Neural cell (in vitro differentiated cells): ENCODE data around the gene MAD1L1. TPM values are rescaled to one million over a fixed set of nuclear protein-coding genes. Genes with fewer than 3 reads are reported as not detected.
"Not testable (repeated sequence)": the region's sequence is repeated elsewhere in the genome, so short reads cannot be mapped to it uniquely, and the experiment has no call there.

Experiments
- H2AFZ ChIP-seq: fragments of 200-600, 300-800 bp; sonication (generic), shearing (Covaris generic); 2 replicates; pipeline ENCODE4 v1.6.0; 2014; ENCODE audit warnings: low read depth, mild to moderate bottlenecking, antibody characterized with exemption, low read length, moderate library complexity
- H3F3A ChIP-seq: fragments of 200-600 bp; shearing (Covaris generic); 2 replicates; pipeline ENCODE4 v1.6.1; 2016; ENCODE audit warnings: mild to moderate bottlenecking, moderate library complexity, mixed read lengths, antibody characterized with exemption, low read length; ENCODE audit not compliant: insufficient read depth, poor library complexity, severe bottlenecking
- H3K27ac ChIP-seq: fragments of 200-600, 300-800 bp; sonication (generic), shearing (Covaris generic); 2 replicates; pipeline ENCODE4 v1.5.1; 2014; ENCODE audit warnings: mild to moderate bottlenecking, low read length, moderate library complexity
- H3K27me3 ChIP-seq: fragments of 300-800, 200-600 bp; sonication (generic), shearing (Covaris generic); 2 replicates; pipeline ENCODE4 v1.6.0; 2014; ENCODE audit warnings: mild to moderate bottlenecking, low read depth, low read length, moderate library complexity; ENCODE audit not compliant: insufficient read depth
- H3K36me3 ChIP-seq: fragments of 300-800, 200-600 bp; sonication (generic), shearing (Covaris generic); 2 replicates; pipeline ENCODE4 v1.5.1; 2014; ENCODE audit warnings: mild to moderate bottlenecking, antibody characterized with exemption, low read length, moderate library complexity; ENCODE audit not compliant: insufficient read depth
- H3K4me2 ChIP-seq: fragments of 300-800, 200-600 bp; sonication (generic), shearing (Covaris generic); 2 replicates; pipeline ENCODE4 v1.6.0; 2014; ENCODE audit warnings: mild to moderate bottlenecking, low read length
- H3K4me3 ChIP-seq: fragments of 300-800, 200-600 bp; sonication (generic), shearing (Covaris generic); 2 replicates; pipeline ENCODE4 v1.5.1; 2014; ENCODE audit warnings: mild to moderate bottlenecking, low read length, moderate library complexity
- H3K79me2 ChIP-seq: fragments of 200-600 bp; shearing (Covaris generic); replicated peaks from 2 replicates; pipeline ENCODE4 v1.6.0; 2014; ENCODE audit warnings: mild to moderate bottlenecking, low read length, moderate library complexity; ENCODE audit not compliant: insufficient read depth
- H3K9ac ChIP-seq: fragments of 300-800, 200-600 bp; sonication (generic), shearing (Covaris generic); 2 replicates; pipeline ENCODE4 v1.6.1; 2016; ENCODE audit warnings: mild to moderate bottlenecking, low read length, mixed read lengths
- H3K9me2 ChIP-seq: fragments of 200-600 bp; shearing (Covaris generic); 2 replicates; pipeline ENCODE4 v1.6.1; 2016; ENCODE audit warnings: mild to moderate bottlenecking, low read length, mixed read lengths; ENCODE audit not compliant: insufficient read depth
- H3K9me3 ChIP-seq: fragments of 200-600, 300-800 bp; sonication (generic), shearing (Covaris generic); 2 replicates; pipeline ENCODE4 v1.6.1; 2016; ENCODE audit warnings: mild to moderate bottlenecking, mixed run types, low read length, moderate library complexity, mixed read lengths
- H4K20me1 ChIP-seq: fragments of 200-600 bp; shearing (Covaris generic); 2 replicates; pipeline ENCODE4 v1.6.1; 2016; ENCODE audit warnings: mild to moderate bottlenecking, mixed run types; ENCODE audit not compliant: insufficient read depth
- CTCF ChIP-seq: fragments of 450-650 bp; IDR thresholded peaks from 2 replicates; pipeline ENCODE4 v1.5.1; 2014; ENCODE audit warnings: antibody characterized with exemption, mild to moderate bottlenecking, moderate library complexity; ENCODE audit not compliant: poor library complexity, severe bottlenecking
- EP300 ChIP-seq: fragments of 450-650 bp; conservative IDR thresholded peaks from 2 replicates; pipeline ENCODE4 v1.6.1; 2014; ENCODE audit warnings: antibody characterized with exemption, mild to moderate bottlenecking, moderate library complexity; ENCODE audit not compliant: poor library complexity, severe bottlenecking
- EZH2 ChIP-seq: fragments of 200-600, 300-800 bp; shearing (Covaris generic), sonication (generic); IDR thresholded peaks from 2 replicates; pipeline ENCODE4 v1.6.1; 2014; ENCODE audit warnings: antibody characterized with exemption, low read length, borderline replicate concordance, mild to moderate bottlenecking; ENCODE audit not compliant: insufficient read depth, poor library complexity, severe bottlenecking
- MXI1 ChIP-seq: fragments of 450-650 bp; conservative IDR thresholded peaks from 2 replicates; pipeline ENCODE4 v1.6.1; 2014; ENCODE audit warnings: antibody characterized with exemption, mild to moderate bottlenecking; ENCODE audit not compliant: poor library complexity, severe bottlenecking
- POLR2AphosphoS5 ChIP-seq: IDR thresholded peaks from 2 replicates; pipeline ENCODE4 v1.6.1; 2012
- RAD21 ChIP-seq: fragments of 450-650 bp; conservative IDR thresholded peaks from 2 replicates; pipeline ENCODE4 v1.6.1; 2014; ENCODE audit warnings: antibody characterized with exemption, mild to moderate bottlenecking, moderate library complexity
- REST ChIP-seq: IDR thresholded peaks from 2 replicates; pipeline ENCODE4 v1.6.1; 2012; ENCODE audit warnings: borderline replicate concordance
- SMC3 ChIP-seq: fragments of 450-650 bp; conservative IDR thresholded peaks from 2 replicates; pipeline ENCODE4 v1.6.1; 2014; ENCODE audit warnings: antibody characterized with exemption, mild to moderate bottlenecking, moderate library complexity; ENCODE audit not compliant: poor library complexity
- TAF1 ChIP-seq: IDR thresholded peaks from 2 replicates; pipeline ENCODE4 v1.6.1; 2012; ENCODE audit warnings: low read depth
- polyA plus RNA-seq: library from polyadenylated mRNA; depleted of rRNA; stranded (reverse); fragments of >200 nt; gene quantifications from 2 replicates; pipeline ENCODE4 v1.2.3, GENCODE V29; 2014

The MAD1L1 gene
- polyA plus RNA-seq, 1 donor from 2014 or later = 31.4 TPM

DNA sequence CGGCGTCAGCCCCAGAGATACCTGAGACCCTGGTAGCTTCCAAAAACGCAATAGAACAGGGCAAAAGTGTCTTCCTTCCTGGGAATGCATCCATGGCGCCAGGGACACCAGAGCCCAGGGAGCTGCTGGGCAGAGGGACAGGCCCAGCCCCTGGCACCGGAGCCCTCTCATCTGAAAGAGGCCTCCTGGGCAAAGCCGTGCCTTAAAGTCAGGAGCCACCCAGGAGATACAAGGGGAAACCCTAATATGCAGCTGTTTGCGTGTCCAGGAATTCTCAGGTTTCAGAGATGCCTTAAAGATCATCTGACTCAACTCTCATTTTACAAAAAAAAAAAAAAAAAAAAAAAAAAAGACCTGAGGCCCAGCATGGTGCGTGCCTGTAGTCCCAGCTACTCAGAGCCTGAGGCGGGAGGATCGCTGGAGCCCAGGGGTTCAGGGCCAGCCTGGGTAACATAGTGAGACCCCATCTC, 37.3 kb upstream of the MAD1L1 start:
- no peaks in the 10 kb centered on the region for H3F3A ChIP-seq

GRCh38 chr7:2269089-2269990, 36.6 kb upstream of the MAD1L1 start:
- H3K27me3 ChIP-seq, H3K27ac ChIP-seq, H3K4me3 ChIP-seq, H3K79me2 ChIP-seq, H3K4me2 ChIP-seq, H3F3A ChIP-seq, H2AFZ ChIP-seq, H3K9ac ChIP-seq, H3K9me3 ChIP-seq, H3K9me2 ChIP-seq, H4K20me1 ChIP-seq, H3K36me3 ChIP-seq: not testable (repeated sequence)

More for the DNA sequence above, 37.3 kb upstream of the MAD1L1 start:
- no peak overlapping the region for H3K4me2 ChIP-seq
- no peaks in the 10 kb centered on the region for H3K79me2 ChIP-seq
- no peaks in the 10 kb centered on the region for H4K20me1 ChIP-seq
- H3K27ac ChIP-seq = no peak overlapping the region
- no peaks in the 10 kb centered on the region for H3K36me3 ChIP-seq
- H2AFZ ChIP-seq = no peak overlapping the region
- no peak overlapping the region for H3K9ac ChIP-seq
- no peaks in the 10 kb centered on the region for H3K9me2 ChIP-seq
- no peak for TF ChIP-seq EZH2
- TF ChIP-seq POLR2AphosphoS5 = no peak
- no peak for TF ChIP-seq RAD21
- no peak for TF ChIP-seq EP300
- no peak for TF ChIP-seq TAF1
- no peak for TF ChIP-seq SMC3
- TF ChIP-seq CTCF = no peak
- no peak for TF ChIP-seq MXI1
- no peak for TF ChIP-seq REST
- H3K4me3 ChIP-seq = no peak overlapping the region
- H3K27me3 ChIP-seq = no peaks in the 10 kb centered on the region
- H3K9me3 ChIP-seq = no peaks in the 10 kb centered on the region
